ENCODE results near the gene RAB11FIP4.

DNA sequence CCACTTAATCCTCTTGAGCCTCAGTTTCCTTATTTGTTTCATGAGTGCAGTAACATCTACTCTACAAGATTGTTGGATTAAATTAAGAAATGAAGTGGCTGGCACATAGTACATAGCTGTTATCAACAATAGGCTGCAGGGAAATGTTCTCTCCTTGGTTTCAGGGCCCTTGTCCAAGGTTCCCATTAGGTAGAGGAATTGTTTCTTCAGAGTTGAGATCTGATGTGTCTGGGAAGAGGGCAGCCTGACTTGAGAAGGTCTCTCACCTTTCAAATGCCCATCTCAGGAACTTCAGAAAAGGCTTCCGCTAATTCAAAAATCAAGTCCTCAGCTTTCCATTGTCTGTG is 87.6 kb downstream of the RAB11FIP4 start:
- TF ChIP-seq POLR2A (IDR thresholded peaks at IDR 0.05): no peak
- TF ChIP-seq, protein P1, sequence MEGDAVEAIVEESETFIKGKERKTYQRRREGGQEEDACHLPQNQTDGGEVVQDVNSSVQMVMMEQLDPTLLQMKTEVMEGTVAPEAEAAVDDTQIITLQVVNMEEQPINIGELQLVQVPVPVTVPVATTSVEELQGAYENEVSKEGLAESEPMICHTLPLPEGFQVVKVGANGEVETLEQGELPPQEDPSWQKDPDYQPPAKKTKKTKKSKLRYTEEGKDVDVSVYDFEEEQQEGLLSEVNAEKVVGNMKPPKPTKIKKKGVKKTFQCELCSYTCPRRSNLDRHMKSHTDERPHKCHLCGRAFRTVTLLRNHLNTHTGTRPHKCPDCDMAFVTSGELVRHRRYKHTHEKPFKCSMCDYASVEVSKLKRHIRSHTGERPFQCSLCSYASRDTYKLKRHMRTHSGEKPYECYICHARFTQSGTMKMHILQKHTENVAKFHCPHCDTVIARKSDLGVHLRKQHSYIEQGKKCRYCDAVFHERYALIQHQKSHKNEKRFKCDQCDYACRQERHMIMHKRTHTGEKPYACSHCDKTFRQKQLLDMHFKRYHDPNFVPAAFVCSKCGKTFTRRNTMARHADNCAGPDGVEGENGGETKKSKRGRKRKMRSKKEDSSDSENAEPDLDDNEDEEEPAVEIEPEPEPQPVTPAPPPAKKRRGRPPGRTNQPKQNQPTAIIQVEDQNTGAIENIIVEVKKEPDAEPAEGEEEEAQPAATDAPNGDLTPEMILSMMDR (IDR thresholded peaks at IDR 0.05): no peak
